ENCODE data around the gene LRTM2. TPM values are rescaled to one million over a fixed set of nuclear protein-coding genes. Genes with fewer than 3 reads are reported as not detected.
"Not testable (repeated sequence)": the region's sequence is repeated elsewhere in the genome, so short reads cannot be mapped to it uniquely, and the experiment has no call there.

The LRTM2 gene
- total RNA-seq, 2 experiments from 2014 or later, result not detected

- Mint-ChIP-seq H3K27me3 (peaks cover 20% of the 10 kb centered on the region), H3K36me3 (no peaks in the 10 kb centered on the region), H3K4me3 (no peak overlapping the region), H3K4me1 (ENCODE audit: low read depth) (peaks cover 3% of the 10 kb centered on the region), H3K27ac (no peak overlapping the region), H3K9me3 (no peaks in the 10 kb centered on the region)
- ChIA-PET POLR2A (no interaction called here), CTCF (interaction anchor here (1.4 kb wide), 1 partner anchor 124 kb away, joined by 5 read pairs; no protein-coding TSS in a partner anchor)
- DNase-seq, result no peak
- intact Hi-C loops (cut with micrococcal nuclease), result no loop called here
These were observed 4.3 kb upstream of the LRTM2 start for GRCh38 chr12:1815814-1816729.

GRCh38 chr12:1816730-1817348 is 3.5 kb upstream of the LRTM2 start:
- Mint-ChIP-seq H3K4me3 (no peak overlapping the region), H3K27ac (no peak overlapping the region), H3K36me3 (no peaks in the 10 kb centered on the region), H3K9me3 (no peaks in the 10 kb centered on the region), H3K27me3 (peaks cover 23% of the 10 kb centered on the region), H3K4me1 (ENCODE audit: low read depth) (peaks cover 3% of the 10 kb centered on the region)
- intact Hi-C loops (cut with micrococcal nuclease), result no loop called here
- CTCF ChIA-PET, result interaction anchor here (1.4 kb wide), 1 partner anchor 123 kb away, joined by 5 read pairs; no protein-coding TSS in a partner anchor
- no peak for DNase-seq
- POLR2A ChIA-PET, result no interaction called here

GRCh38 chr12:1817928-1818327 is 2.4 kb upstream of the LRTM2 start:
- H3K27ac Mint-ChIP-seq; H3K4me1 Mint-ChIP-seq (ENCODE audit: low read depth); intact Hi-C loops (cut with micrococcal nuclease); H3K36me3 Mint-ChIP-seq; DNase-seq; POLR2A ChIA-PET; H3K9me3 Mint-ChIP-seq; CTCF ChIA-PET; H3K4me3 Mint-ChIP-seq: not testable (repeated sequence)
- H3K27me3 Mint-ChIP-seq, result peaks cover 29% of the 10 kb centered on the region

GRCh38 chr12:1819050-1819449 is 1.3 kb upstream of the LRTM2 start:
- Mint-ChIP-seq H3K4me1 (ENCODE audit: low read depth) (no peaks in the 10 kb centered on the region), H3K4me3 (no peak overlapping the region), H3K9me3 (no peaks in the 10 kb centered on the region), H3K27ac (no peak overlapping the region), H3K27me3 (peaks cover 31% of the 10 kb centered on the region), H3K36me3 (no peaks in the 10 kb centered on the region)
- CTCF ChIA-PET, result no interaction called here
- no peak for DNase-seq
- intact Hi-C loops (cut with micrococcal nuclease), result no loop called here
- POLR2A ChIA-PET, result no interaction called here

GRCh38 chr12:1819571-1819970 is 794 bp upstream of the LRTM2 start:
- Mint-ChIP-seq H3K36me3 (no peaks in the 10 kb centered on the region), H3K9me3 (no peaks in the 10 kb centered on the region), H3K4me1 (ENCODE audit: low read depth) (no peaks in the 10 kb centered on the region), H3K27me3 (peaks cover 31% of the 10 kb centered on the region), H3K4me3 (no peak overlapping the region), H3K27ac (no peak overlapping the region)
- ChIA-PET POLR2A (no interaction called here), CTCF (interaction anchor here (2.0 kb wide), 1 partner anchor 120 kb away, joined by 6 read pairs; no protein-coding TSS in a partner anchor)
- DNase-seq, result no peak
- intact Hi-C loops (cut with micrococcal nuclease), result no loop called here

GRCh38 chr12:1820896-1821291 is 529 bp downstream of the LRTM2 start:
- Mint-ChIP-seq H3K4me1 (ENCODE audit: low read depth) (no peaks in the 10 kb centered on the region), H3K27me3 (peaks cover 31% of the 10 kb centered on the region), H3K9me3 (no peaks in the 10 kb centered on the region), H3K36me3 (no peaks in the 10 kb centered on the region), H3K27ac (no peak overlapping the region), H3K4me3 (no peak overlapping the region)
- POLR2A ChIA-PET, result no interaction called here
- DNase-seq, result no peak
- CTCF ChIA-PET, result interaction anchor here (2.0 kb wide), 1 partner anchor 119 kb away, joined by 6 read pairs; no protein-coding TSS in a partner anchor
- intact Hi-C loops (cut with micrococcal nuclease), result no loop called here

- DNase-seq, result no peak
- H3K4me3 Mint-ChIP-seq, result no peak overlapping the region
- ChIA-PET CTCF (no interaction called here), POLR2A (interaction anchor here (0.6 kb wide), 1 partner anchor 62 kb away, joined by 3 read pairs; no protein-coding TSS in a partner anchor)
- peaks cover 29% of the 10 kb centered on the region for H3K27me3 Mint-ChIP-seq
- no peaks in the 10 kb centered on the region for H3K36me3 Mint-ChIP-seq
- no peaks in the 10 kb centered on the region for H3K4me1 Mint-ChIP-seq (ENCODE audit: low read depth)
- H3K9me3 Mint-ChIP-seq, result no peaks in the 10 kb centered on the region
- H3K27ac Mint-ChIP-seq, result no peak overlapping the region
- intact Hi-C loops (cut with micrococcal nuclease), result no loop called here
These were observed 1.4 kb downstream of the LRTM2 start for GRCh38 chr12:1821805-1822204.

- Mint-ChIP-seq H3K27me3 (peaks cover 29% of the 10 kb centered on the region), H3K9me3 (no peaks in the 10 kb centered on the region), H3K4me1 (ENCODE audit: low read depth) (no peaks in the 10 kb centered on the region), H3K36me3 (no peaks in the 10 kb centered on the region), H3K27ac (no peak overlapping the region), H3K4me3 (no peak overlapping the region)
- DNase-seq, result no peak
- intact Hi-C loops (cut with micrococcal nuclease), result no loop called here
- POLR2A ChIA-PET, result no interaction called here
- CTCF ChIA-PET, result interaction anchor here (1.7 kb wide), 1 partner anchor 118 kb away, joined by 5 read pairs; no protein-coding TSS in a partner anchor
These were observed 2.3 kb downstream of the LRTM2 start for GRCh38 chr12:1822699-1823098.

- Mint-ChIP-seq H3K27ac (no peak overlapping the region), H3K4me3 (no peak overlapping the region), H3K27me3 (peaks cover 29% of the 10 kb centered on the region), H3K4me1 (ENCODE audit: low read depth) (no peaks in the 10 kb centered on the region), H3K9me3 (no peaks in the 10 kb centered on the region), H3K36me3 (no peaks in the 10 kb centered on the region)
- POLR2A ChIA-PET, result no interaction called here
- DNase-seq, result no peak
- intact Hi-C loops (cut with micrococcal nuclease), result no loop called here
- CTCF ChIA-PET, result interaction anchor here (1.7 kb wide), 1 partner anchor 117 kb away, joined by 5 read pairs; no protein-coding TSS in a partner anchor
These were observed 2.9 kb downstream of the LRTM2 start for GRCh38 chr12:1823237-1823636.

GRCh38 chr12:1825382-1826102 is 5.2 kb downstream of the LRTM2 start:
- ChIA-PET CTCF (interaction anchor here (1.5 kb wide), 1 partner anchor 114 kb away, joined by 3 read pairs; no protein-coding TSS in a partner anchor), POLR2A (interaction anchor here (0.6 kb wide), 1 partner anchor 97 kb away, joined by 3 read pairs; no protein-coding TSS in a partner anchor)
- DNase-seq, result no peak
- H3K4me3 Mint-ChIP-seq, result no peak overlapping the region
- H3K27ac Mint-ChIP-seq, result no peak overlapping the region
- intact Hi-C loops (cut with micrococcal nuclease), result no loop called here
- no peaks in the 10 kb centered on the region for H3K9me3 Mint-ChIP-seq
- no peaks in the 10 kb centered on the region for H3K4me1 Mint-ChIP-seq (ENCODE audit: low read depth)
- H3K27me3 Mint-ChIP-seq, result peaks cover 18% of the 10 kb centered on the region
- H3K36me3 Mint-ChIP-seq, result no peaks in the 10 kb centered on the region

GRCh38 chr12:1826401-1826800 is 6.0 kb downstream of the LRTM2 start:
- H3K9me3 Mint-ChIP-seq, result no peaks in the 10 kb centered on the region
- H3K27me3 Mint-ChIP-seq, result peaks cover 20% of the 10 kb centered on the region
- no peaks in the 10 kb centered on the region for H3K36me3 Mint-ChIP-seq
- no peak overlapping the region for H3K4me3 Mint-ChIP-seq
- intact Hi-C loops (cut with micrococcal nuclease), result no loop called here
- no peaks in the 10 kb centered on the region for H3K4me1 Mint-ChIP-seq (ENCODE audit: low read depth)
- H3K27ac Mint-ChIP-seq, result no peak overlapping the region
- DNase-seq, result no peak
- POLR2A ChIA-PET, result no interaction called here
- CTCF ChIA-PET, result interaction anchor here (1.5 kb wide), 1 partner anchor 114 kb away, joined by 3 read pairs; no protein-coding TSS in a partner anchor

Data from activated CD4-positive, alpha-beta memory T cell treated with anti-CD3 and anti-CD28 coated beads for 36 hours (primary cell).